IPS-NIHi7 (cell line): ENCODE measurements around the gene MARCHF9.

ENCODE experiments used
- DNase-seq: peaks from one replicate; pipeline ENCODE4 v3.0.0; 2012; ENCODE audit warnings: mixed read lengths; ENCODE audit errors: extremely low spot score

Gene MARCHF9

GRCh38 chr12:57796996-57797395 is 42.1 kb downstream of the MARCHF9 start:
- DNase-seq = no peak

GRCh38 chr12:57797933-57798332 is 43.0 kb downstream of the MARCHF9 start:
- no peak for DNase-seq

- DNase-seq = no peak
Measured at GRCh38 chr12:57800965-57801364, 46.1 kb downstream of the MARCHF9 start.

GRCh38 chr12:57802607-57803006 is 47.7 kb downstream of the MARCHF9 start:
- no peak for DNase-seq

GRCh38 chr12:57803319-57803893 is 48.5 kb downstream of the MARCHF9 start:
- peak; percentile 88 for DNase-seq

GRCh38 chr12:57806677-57807076 is 51.8 kb downstream of the MARCHF9 start:
- DNase-seq = no peak

- no peak for DNase-seq
Measured at GRCh38 chr12:57807285-57807684, 52.4 kb downstream of the MARCHF9 start.

- DNase-seq = no peak
Measured at GRCh38 chr12:57808351-57808750, 53.4 kb downstream of the MARCHF9 start.

- DNase-seq = no peak
Measured at GRCh38 chr12:57809425-57809824, 54.5 kb downstream of the MARCHF9 start.
